Measurements from ENCODE around the gene EXOG. TPM values are rescaled to one million over a fixed set of nuclear protein-coding genes. Genes with fewer than 3 reads are reported as not detected.
"Not testable (repeated sequence)": the region's sequence is repeated elsewhere in the genome, so short reads cannot be mapped to it uniquely, and the experiment has no call there.

Gene EXOG
- total RNA-seq, 1 experiment from 2014 or later: 12.5 TPM

DNA sequence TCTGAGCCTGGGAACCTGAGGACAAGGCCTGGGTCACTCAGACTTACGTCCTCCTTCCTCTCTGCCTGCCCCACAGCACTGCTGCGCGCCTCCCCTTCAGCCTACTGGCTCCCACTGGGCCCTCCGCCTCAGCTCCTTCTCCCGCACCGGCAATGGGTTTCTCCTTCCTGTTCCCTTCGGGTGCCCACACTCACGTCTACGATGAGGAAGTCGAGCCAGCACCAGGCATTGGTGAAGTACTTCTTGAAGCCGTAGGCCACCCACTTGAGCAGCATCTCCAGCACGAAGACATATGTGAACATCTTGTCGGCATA is 70.0 kb downstream of the EXOG start:
- no peaks in the 10 kb centered on the region; the same call in 1 of the 2 replicates for H3K27me3 ChIP-seq (ENCODE audit: control insufficient read depth, insufficient read depth, low read length)
- no peaks in the 10 kb centered on the region for H3K4me1 ChIP-seq (ENCODE audit: control insufficient read depth, insufficient read depth, low read length)
- H3K9me3 ChIP-seq (ENCODE audit: control insufficient read depth, insufficient read depth, low read depth, low read length): no peaks in the 10 kb centered on the region
- no peak for TF ChIP-seq TCF7L2 (IDR thresholded peaks at IDR 0.05; ENCODE audit: low read depth, low read length)
- TF ChIP-seq, protein P1, sequence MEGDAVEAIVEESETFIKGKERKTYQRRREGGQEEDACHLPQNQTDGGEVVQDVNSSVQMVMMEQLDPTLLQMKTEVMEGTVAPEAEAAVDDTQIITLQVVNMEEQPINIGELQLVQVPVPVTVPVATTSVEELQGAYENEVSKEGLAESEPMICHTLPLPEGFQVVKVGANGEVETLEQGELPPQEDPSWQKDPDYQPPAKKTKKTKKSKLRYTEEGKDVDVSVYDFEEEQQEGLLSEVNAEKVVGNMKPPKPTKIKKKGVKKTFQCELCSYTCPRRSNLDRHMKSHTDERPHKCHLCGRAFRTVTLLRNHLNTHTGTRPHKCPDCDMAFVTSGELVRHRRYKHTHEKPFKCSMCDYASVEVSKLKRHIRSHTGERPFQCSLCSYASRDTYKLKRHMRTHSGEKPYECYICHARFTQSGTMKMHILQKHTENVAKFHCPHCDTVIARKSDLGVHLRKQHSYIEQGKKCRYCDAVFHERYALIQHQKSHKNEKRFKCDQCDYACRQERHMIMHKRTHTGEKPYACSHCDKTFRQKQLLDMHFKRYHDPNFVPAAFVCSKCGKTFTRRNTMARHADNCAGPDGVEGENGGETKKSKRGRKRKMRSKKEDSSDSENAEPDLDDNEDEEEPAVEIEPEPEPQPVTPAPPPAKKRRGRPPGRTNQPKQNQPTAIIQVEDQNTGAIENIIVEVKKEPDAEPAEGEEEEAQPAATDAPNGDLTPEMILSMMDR (IDR thresholded peaks at IDR 0.05): no peak
- TF ChIP-seq SIN3A (IDR thresholded peaks at IDR 0.05; ENCODE audit: borderline replicate concordance, insufficient read depth, low read depth, low read length): no peak
- TF ChIP-seq POLR2AphosphoS5 (IDR thresholded peaks at IDR 0.05; ENCODE audit: low read depth, low read length): no peak
- TF ChIP-seq REST (IDR thresholded peaks at IDR 0.05; ENCODE audit: insufficient read depth in 1 of 2, low read depth in 2 of 2, low read length in 1 of 2): no peak
- no peak for ATAC-seq
- BruUV-seq (replicated peaks): no TSS peak
- no peak overlapping the region for H3K27ac ChIP-seq (ENCODE audit: low read length)
- no peaks in the 10 kb centered on the region for H3K36me3 ChIP-seq (ENCODE audit: control insufficient read depth, insufficient read depth, low read length)
- POLR2A ChIA-PET: no interaction called here
- no peak overlapping the region for H3K4me3 ChIP-seq (ENCODE audit: low read depth in 2 of 2, low read length in 2 of 2)
- no peak for DNase-seq (ENCODE audit: low read depth, low spot score)
- CTCF ChIA-PET: no interaction called here
- intact Hi-C loops (cut with micrococcal nuclease; ENCODE audit: unreplicated experiment) (no loop called here), in situ Hi-C loops (cut with HindIII; ENCODE audit: low pct_unique_long_range_greater_than_20kb, low sequenced_read_pairs) (no loop called here)

DNA sequence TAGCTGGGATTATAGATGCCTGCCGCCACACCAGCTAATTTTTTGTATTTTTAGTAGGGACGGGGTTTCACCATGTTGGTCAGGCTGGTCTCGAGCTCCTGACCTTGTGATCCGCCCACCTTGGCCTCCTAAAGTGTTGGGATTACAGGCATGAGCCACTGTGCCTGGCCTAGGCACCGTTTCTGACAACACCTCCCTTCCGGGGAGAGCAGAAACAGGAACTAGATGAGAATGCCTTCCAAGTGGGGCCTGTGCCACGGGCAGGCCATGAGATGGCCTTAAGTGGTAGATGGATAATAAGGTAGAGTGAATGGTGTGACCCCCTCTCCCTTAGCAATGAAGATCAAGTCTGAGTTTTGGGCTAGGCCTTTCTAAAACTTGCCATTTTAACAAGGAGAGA is 70.7 kb downstream of the EXOG start:
- H3K4me3 ChIP-seq (ENCODE audit: low read depth in 2 of 2, low read length in 2 of 2); CTCF ChIA-PET; H3K27me3 ChIP-seq (ENCODE audit: control insufficient read depth, insufficient read depth, low read length); intact Hi-C loops (cut with micrococcal nuclease; ENCODE audit: unreplicated experiment); H3K27ac ChIP-seq (ENCODE audit: low read length); BruUV-seq (replicated peaks); ATAC-seq; DNase-seq (ENCODE audit: low read depth, low spot score); H3K36me3 ChIP-seq (ENCODE audit: control insufficient read depth, insufficient read depth, low read length); in situ Hi-C loops (cut with HindIII; ENCODE audit: low pct_unique_long_range_greater_than_20kb, low sequenced_read_pairs); H3K9me3 ChIP-seq (ENCODE audit: control insufficient read depth, insufficient read depth, low read depth, low read length); H3K4me1 ChIP-seq (ENCODE audit: control insufficient read depth, insufficient read depth, low read length); POLR2A ChIA-PET: not testable (repeated sequence)

DNA sequence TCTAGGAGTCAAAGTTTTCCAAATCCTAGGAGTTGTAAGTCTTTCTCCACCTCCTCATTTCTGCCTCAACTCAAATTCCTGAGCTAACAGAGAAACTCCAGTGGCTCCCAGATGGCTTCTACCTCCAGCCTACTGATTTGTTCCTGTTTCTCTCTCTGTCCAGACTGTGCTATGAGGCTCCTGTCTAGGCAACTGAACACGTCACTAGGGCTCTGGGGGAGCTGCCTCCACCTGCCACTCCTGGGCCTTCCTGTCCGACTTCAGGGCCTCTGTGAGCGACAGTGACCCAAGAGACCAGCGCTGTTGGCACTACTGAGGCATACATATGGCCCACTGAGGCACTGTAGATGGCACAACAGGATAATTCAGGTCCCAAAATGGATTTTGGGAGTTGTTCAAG is 71.4 kb downstream of the EXOG start:
- BruUV-seq (replicated peaks): no TSS peak
- CTCF ChIA-PET: no interaction called here

More for the DNA sequence above, 71.4 kb downstream of the EXOG start:
- Histone ChIP-seq H3K4me1 (ENCODE audit: control insufficient read depth, insufficient read depth, low read length) (no peaks in the 10 kb centered on the region), H3K4me3 (ENCODE audit: low read depth in 2 of 2, low read length in 2 of 2) (no peak overlapping the region), H3K36me3 (ENCODE audit: control insufficient read depth, insufficient read depth, low read length) (no peaks in the 10 kb centered on the region), H3K27me3 (ENCODE audit: control insufficient read depth, insufficient read depth, low read length) (no peaks in the 10 kb centered on the region), H3K9me3 (ENCODE audit: control insufficient read depth, insufficient read depth, low read depth, low read length) (no peaks in the 10 kb centered on the region), H3K27ac (ENCODE audit: low read length) (no peak overlapping the region)
- intact Hi-C loops (cut with micrococcal nuclease; ENCODE audit: unreplicated experiment): no loop called here
- in situ Hi-C loops (cut with HindIII; ENCODE audit: low pct_unique_long_range_greater_than_20kb, low sequenced_read_pairs): no loop called here
- no peak for DNase-seq (ENCODE audit: low read depth, low spot score)
- no peak for TF ChIP-seq POLR2AphosphoS5 (IDR thresholded peaks at IDR 0.05; ENCODE audit: low read depth, low read length)
- TF ChIP-seq, protein P1 (IDR thresholded peaks at IDR 0.05): no peak
- no peak for TF ChIP-seq SIN3A (IDR thresholded peaks at IDR 0.05; ENCODE audit: borderline replicate concordance, insufficient read depth, low read depth, low read length)
- no peak for TF ChIP-seq REST (IDR thresholded peaks at IDR 0.05; ENCODE audit: insufficient read depth in 1 of 2, low read depth in 2 of 2, low read length in 1 of 2)
- TF ChIP-seq TCF7L2 (IDR thresholded peaks at IDR 0.05; ENCODE audit: low read depth, low read length): no peak
- no peak for ATAC-seq
- POLR2A ChIA-PET: no interaction called here
